GM10248 (cell line): ENCODE data around the gene KAZN.

Source experiments
- CTCF ChIA-PET: fragments of 300-600 bp; sonication (Branson Sonifier 250); formaldehyde crosslinking; extraction: SDS; loops from one replicate; lab custom pipeline; 2021; ENCODE audit warnings: antibody characterized with exemption; lab: Yijun Ruan, JAX
- POLR2A ChIA-PET: fragments of 350-650 bp; sonication (Branson Sonifier 250); formaldehyde crosslinking; extraction: SDS; loops from one replicate; lab custom pipeline; 2020; ENCODE audit warnings: antibody characterized with exemption; lab: Yijun Ruan, JAX
- DNase-seq: peaks from one replicate; pipeline ENCODE4 v3.0.0; 2012; ENCODE audit errors: extremely low spot score
- TF ChIP-seq, protein P1 (sequence below): IDR thresholded peaks from 2 replicates; pipeline ENCODE4 v1.5.1; 2012; ENCODE audit warnings: mild to moderate bottlenecking, low read depth; ENCODE audit errors: extremely low read depth, missing control alignments, control extremely low read depth

KAZN gene

GRCh38 chr1:14600405-14601112, 2.1 kb downstream of the KAZN start:
- POLR2A ChIA-PET: no interaction called here
- TF ChIP-seq, protein P1, sequence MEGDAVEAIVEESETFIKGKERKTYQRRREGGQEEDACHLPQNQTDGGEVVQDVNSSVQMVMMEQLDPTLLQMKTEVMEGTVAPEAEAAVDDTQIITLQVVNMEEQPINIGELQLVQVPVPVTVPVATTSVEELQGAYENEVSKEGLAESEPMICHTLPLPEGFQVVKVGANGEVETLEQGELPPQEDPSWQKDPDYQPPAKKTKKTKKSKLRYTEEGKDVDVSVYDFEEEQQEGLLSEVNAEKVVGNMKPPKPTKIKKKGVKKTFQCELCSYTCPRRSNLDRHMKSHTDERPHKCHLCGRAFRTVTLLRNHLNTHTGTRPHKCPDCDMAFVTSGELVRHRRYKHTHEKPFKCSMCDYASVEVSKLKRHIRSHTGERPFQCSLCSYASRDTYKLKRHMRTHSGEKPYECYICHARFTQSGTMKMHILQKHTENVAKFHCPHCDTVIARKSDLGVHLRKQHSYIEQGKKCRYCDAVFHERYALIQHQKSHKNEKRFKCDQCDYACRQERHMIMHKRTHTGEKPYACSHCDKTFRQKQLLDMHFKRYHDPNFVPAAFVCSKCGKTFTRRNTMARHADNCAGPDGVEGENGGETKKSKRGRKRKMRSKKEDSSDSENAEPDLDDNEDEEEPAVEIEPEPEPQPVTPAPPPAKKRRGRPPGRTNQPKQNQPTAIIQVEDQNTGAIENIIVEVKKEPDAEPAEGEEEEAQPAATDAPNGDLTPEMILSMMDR: no peak
- CTCF ChIA-PET: interaction anchor here (1.4 to 1.9 kb wide), 2 partner anchors 17 to 48 kb away, joined by 3 to 5 read pairs; no protein-coding TSS in a partner anchor
- no peak for DNase-seq

DNA sequence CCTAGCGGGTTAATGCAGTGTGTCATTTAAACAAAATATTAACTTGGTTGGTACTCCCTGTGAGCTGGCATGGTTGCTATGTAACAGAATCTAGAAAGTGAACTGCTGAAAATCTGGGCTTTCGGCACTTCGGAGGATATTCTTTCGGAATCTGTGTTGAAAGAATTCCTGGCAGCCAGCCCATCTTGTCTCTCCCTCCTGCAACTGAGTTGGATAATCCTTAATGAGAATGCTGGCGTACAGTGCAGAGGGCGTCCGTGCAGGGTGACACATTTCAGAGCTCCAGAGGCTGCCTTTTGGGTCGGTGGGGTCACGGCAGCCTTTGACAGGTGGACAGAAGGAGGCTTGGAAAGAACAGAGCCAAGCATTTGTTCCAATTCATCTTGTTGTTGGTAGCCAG, 3.7 kb downstream of the KAZN start:
- ChIA-PET POLR2A (no interaction called here), CTCF (no interaction called here)
- no peak for DNase-seq
- TF ChIP-seq, protein P1: no peak

GRCh38 chr1:14603645-14604044, 5.2 kb downstream of the KAZN start:
- CTCF ChIA-PET: no interaction called here
- DNase-seq: no peak

DNA sequence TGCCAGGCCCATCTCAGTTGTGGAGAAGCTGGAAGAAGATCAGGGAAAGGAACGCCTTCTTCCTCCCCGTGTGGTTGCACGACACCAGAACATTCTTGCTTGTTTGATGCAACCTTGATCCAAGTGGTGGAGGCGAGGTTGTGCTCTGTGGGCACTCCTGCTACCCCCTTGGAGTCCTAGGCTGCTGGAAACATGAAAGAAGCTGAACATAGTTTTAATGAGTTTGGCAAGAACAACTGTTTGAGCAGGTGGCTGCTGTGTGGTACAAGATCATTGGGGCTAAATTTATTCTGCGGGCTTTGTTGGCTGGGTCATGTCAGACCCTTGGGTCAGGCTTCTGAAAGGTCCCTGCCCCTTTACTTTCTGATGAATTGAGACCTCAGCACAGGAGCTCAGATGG, 5.9 kb downstream of the KAZN start:
- TF ChIP-seq, protein P1: no peak
- ChIA-PET POLR2A (no interaction called here), CTCF (interaction anchor here (1.2 to 1.3 kb wide), 2 partner anchors 232 to 422 kb away, joined by 3 read pairs; no protein-coding TSS in a partner anchor)
- DNase-seq: no peak

More at GRCh38 chr1:14603645-14604044, 5.2 kb downstream of the KAZN start:
- TF ChIP-seq, protein P1: no peak
- POLR2A ChIA-PET: no interaction called here

DNA sequence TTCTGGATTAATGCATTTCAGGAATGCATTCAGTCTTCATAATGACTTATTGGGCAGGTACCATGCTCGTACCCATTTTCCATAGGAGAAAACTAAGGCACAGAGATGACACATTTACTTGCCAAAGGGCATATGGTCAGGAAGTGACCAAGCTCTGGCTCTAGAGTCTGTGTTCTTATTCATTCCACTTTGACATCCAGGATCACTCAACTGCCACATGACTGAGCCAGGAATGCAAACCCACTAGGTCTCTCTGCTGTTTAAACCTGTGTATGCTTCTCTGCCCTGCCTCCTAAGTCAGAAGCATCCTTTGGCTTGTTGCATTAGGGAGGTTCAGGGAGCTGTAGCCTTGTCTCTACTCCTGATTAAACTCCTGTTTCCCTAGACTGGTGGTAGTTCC, 7.5 kb downstream of the KAZN start:
- DNase-seq: no peak
- ChIA-PET CTCF (interaction anchor here (1.3 to 1.6 kb wide), 3 partner anchors 199 to 441 kb away, joined by 3 read pairs; no protein-coding TSS in a partner anchor), POLR2A (no interaction called here)
- TF ChIP-seq, protein P1: no peak

DNA sequence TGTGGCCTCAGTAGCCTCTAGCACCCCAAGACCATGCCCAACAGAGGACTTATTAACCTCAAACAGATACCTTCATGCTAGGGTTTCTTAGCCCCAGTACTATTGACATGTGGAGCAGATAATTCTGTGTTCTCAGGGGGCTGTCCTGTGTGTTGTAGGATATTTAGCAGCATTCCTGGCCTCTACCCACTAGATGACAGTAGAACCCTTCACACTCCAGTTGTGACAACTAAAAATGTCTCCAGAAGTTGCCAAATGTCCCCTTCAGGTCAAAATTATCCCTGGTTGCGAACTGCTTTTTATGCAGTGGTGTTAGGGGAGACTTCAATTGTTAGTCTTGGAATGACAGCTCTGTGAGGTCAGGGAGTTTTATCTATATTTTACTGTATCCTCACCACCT, 8.1 kb downstream of the KAZN start:
- ChIA-PET CTCF (interaction anchor here (1.2 to 1.4 kb wide), 2 partner anchors 11 to 441 kb away, joined by 3 to 4 read pairs; no protein-coding TSS in a partner anchor), POLR2A (no interaction called here)
- TF ChIP-seq, protein P1: no peak
- no peak for DNase-seq
